ENCODE results near the gene SURF2. TPM values are rescaled to one million over a fixed set of nuclear protein-coding genes. Genes with fewer than 3 reads are reported as not detected.
A peak's percentile ranks its signal among the peaks of the same experiment; 100 is the strongest.
"Not testable (repeated sequence)": the region's sequence is repeated elsewhere in the genome, so short reads cannot be mapped to it uniquely, and the experiment has no call there.

Gene SURF2
- total RNA-seq, 1 donor from 2014 or later, result 19.5 TPM

- peak; percentile 97 for DNase-seq (ENCODE audit: low spot score)
These were observed 19.6 kb downstream of the SURF2 start, which contains the start of the genes STKLD1 and SURF4 for GRCh38 chr9:133375724-133376654. STKLD1 (plus strand) TSS chr9:133376366; CDS start chr9:133376474, 108 bp downstream. SURF4 (minus strand) TSS chr9:133376060; CDS start chr9:133375969, 91 bp downstream.

GRCh38 chr9:133377280-133377679, 20.9 kb downstream of the SURF2 start:
- DNase-seq (ENCODE audit: low spot score), result not testable (repeated sequence)

GRCh38 chr9:133377721-133378216, 21.4 kb downstream of the SURF2 start:
- no peak for DNase-seq (ENCODE audit: low spot score)

- DNase-seq (ENCODE audit: low spot score), result no peak
These were observed 22.1 kb downstream of the SURF2 start for GRCh38 chr9:133378408-133378962.

GRCh38 chr9:133379153-133380086, 23.1 kb downstream of the SURF2 start:
- DNase-seq (ENCODE audit: low spot score), result no peak

GRCh38 chr9:133380734-133381133, 24.4 kb downstream of the SURF2 start:
- no peak for DNase-seq (ENCODE audit: low spot score)

GRCh38 chr9:133382507-133383141, 26.3 kb downstream of the SURF2 start:
- no peak for DNase-seq (ENCODE audit: low spot score)

GRCh38 chr9:133383438-133383837, 27.1 kb downstream of the SURF2 start:
- no peak for DNase-seq (ENCODE audit: low spot score)

GRCh38 chr9:133384736-133385321, 28.5 kb downstream of the SURF2 start:
- no peak for DNase-seq (ENCODE audit: low spot score)

- no peak for DNase-seq (ENCODE audit: low spot score)
These were observed 29.1 kb downstream of the SURF2 start for GRCh38 chr9:133385452-133385851.

GRCh38 chr9:133386338-133386737, 30.0 kb downstream of the SURF2 start:
- DNase-seq (ENCODE audit: low spot score), result no peak

- DNase-seq (ENCODE audit: low spot score), result no peak
These were observed 31.3 kb downstream of the SURF2 start for GRCh38 chr9:133387680-133388079.

GRCh38 chr9:133389025-133389557, 32.7 kb downstream of the SURF2 start:
- no peak for DNase-seq (ENCODE audit: low spot score)

GRCh38 chr9:133389562-133389961, 33.2 kb downstream of the SURF2 start:
- no peak for DNase-seq (ENCODE audit: low spot score)

- DNase-seq (ENCODE audit: low spot score), result no peak
These were observed 34.4 kb downstream of the SURF2 start for GRCh38 chr9:133390713-133391112.

- not testable (repeated sequence) for DNase-seq (ENCODE audit: low spot score)
These were observed 35.1 kb downstream of the SURF2 start for GRCh38 chr9:133391449-133391848.

GRCh38 chr9:133392308-133392707, 36.0 kb downstream of the SURF2 start:
- not testable (repeated sequence) for DNase-seq (ENCODE audit: low spot score)

- DNase-seq (ENCODE audit: low spot score), result no peak
These were observed 37.0 kb downstream of the SURF2 start for GRCh38 chr9:133393399-133393798.

GRCh38 chr9:133394687-133395271, 38.4 kb downstream of the SURF2 start:
- DNase-seq (ENCODE audit: low spot score), result no peak

GRCh38 chr9:133396952-133397351, 40.6 kb downstream of the SURF2 start:
- no peak for DNase-seq (ENCODE audit: low spot score)
